T1000 (cell line): Measurements from ENCODE around the gene PLXND1.
"Not testable (repeated sequence)": the region's sequence is repeated elsewhere in the genome, so short reads cannot be mapped to it uniquely, and the experiment has no call there.

Experiments used
- DNase-seq: peaks from one replicate; lab custom pipeline; 2025; ENCODE audit warnings: mixed read lengths; lab: John Stamatoyannopoulos, UW

The PLXND1 gene

DNA sequence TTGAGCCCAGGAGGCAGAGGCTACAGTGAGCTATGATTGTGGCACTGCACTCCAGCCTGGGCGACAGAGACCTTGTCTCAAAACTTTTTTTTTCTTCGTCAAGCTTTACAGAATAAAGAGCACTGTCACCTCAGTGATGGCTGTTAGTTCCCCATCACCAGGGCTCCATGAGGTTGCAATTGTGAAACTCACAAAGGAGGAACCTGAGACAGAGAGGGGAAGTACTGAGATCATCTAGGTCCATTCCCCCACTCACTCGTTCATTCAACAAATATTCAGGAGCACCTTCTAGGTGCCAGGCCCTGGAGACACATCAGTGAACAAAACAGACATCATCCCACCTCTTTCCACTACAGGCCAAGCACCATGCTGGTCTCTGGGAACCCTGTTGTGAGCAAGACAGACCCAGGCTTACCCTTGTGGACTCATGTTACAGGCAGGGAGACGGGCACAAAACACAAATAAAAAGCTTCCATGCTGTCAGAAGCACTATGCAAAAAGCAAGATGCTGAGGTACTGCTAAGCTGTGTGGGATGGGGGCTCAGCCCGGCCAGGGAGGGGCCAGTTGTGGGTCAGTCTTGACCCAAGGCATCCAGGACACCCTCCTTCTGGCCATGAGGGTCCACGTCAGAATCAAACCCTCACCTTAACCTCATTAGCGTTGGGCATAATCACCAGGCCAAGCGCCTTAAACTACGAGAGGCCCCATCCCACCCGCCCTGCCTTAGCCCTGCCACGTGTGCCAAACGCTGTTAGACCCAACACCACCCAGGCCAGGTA, 80.2 kb downstream of the PLXND1 start:
- no peak for DNase-seq

DNA sequence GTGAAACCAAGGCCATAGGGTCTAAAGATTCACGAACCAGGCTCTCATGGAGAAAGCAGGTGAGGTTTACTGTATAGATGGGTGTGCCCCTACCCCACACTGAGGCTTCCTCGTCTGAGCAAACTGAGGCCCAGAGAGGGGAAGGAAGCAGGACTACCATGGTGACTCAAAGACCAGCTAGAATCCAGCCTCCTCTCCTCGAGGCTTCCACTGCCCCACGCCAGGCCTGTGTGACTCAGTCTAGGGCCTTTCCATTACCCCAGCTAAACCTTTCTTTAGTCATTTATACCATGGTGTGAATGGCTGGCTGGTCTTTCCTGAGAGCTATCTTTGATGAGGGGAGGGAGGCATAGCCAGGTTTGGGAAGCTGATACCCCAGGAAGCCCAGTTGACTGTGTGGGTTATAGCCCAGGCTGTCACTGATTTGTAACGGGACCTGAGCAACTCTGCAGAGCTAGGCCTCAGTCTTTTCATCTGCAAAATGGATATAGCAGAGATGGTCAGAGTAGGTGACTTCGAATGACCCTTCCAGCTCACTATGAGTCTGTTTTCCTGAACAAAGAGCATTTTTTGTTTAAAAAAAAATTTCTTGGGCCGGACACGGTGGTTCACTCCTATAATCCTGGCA, 81.0 kb downstream of the PLXND1 start:
- DNase-seq = no peak

DNA sequence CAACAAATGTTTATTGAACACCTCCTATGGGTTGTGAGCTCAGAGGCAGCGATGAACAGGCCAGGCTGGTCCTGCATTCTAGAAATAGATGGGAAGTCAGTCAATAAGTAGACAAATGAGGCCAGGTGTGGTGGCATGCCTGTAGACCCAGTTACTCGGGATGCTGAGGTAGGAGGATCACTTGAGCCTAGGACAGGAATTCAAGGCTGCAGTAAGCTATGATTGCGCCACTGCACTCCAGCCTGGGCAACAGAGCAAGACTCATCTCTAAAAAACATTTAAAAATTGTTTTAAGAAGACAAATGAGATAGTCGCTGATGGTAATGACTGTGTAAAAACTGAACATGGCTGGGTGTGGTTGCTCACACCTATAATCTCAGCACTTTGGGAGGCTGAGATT, 82.4 kb downstream of the PLXND1 start:
- no peak for DNase-seq

DNA sequence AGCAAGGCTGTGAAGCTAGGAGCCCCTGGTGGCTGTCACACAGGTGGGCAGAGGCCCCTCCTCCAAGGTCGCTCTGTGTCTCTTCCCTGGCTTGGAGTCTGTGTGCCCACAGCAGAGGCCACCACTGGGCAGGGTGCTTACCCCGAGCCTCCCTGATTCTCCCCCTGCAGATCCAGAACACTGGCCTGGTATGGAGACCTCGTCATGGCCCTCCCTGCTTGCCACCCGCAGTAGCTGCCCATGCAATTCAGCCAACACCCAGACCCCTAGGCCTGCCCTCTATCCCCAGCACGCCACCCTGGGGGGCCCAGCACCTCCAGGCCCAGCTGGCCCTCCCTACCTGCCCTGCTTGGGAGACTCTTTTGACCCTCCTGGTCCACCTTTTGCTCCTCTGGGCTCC, 83.5 kb downstream of the PLXND1 start:
- DNase-seq = no peak

DNA sequence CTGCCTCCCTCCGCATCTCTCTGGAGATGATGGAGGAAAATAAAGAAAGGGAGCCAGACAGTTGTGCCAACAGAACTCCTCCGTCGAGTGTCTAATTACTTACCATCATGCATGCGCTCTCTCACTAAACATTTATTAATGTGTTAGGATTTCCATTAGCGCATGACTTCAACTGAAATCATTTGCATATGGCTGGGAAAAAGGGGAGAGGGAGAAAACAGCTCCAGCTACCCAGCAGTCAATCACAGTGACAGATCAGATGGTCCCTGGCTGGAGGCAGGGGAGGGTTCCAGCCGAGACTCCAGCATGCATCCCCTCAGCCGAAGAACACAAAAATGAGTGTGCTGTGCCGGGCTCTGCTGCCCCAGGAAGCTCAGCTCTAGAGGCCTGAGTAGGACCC, 84.9 kb downstream of the PLXND1 start:
- no peak for DNase-seq

DNA sequence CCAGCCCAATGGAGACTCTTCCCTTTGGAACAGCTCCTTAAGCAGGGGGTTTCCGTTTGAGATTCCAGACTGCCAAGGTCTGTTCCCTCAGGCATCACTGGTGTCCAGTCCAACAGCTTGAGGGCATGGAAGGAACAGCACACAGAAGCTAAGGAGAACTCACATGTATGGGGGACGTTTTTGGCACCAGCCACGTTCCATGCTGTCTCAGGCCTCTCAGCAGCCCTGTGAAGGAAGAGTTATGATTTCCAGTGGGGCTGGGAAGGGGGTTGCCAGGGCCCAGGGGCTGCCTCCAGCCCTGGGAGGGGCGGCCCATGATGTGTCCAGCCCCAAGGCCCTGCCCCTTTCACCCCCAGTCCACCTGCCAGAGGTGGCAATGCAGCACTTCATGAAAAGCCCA, 85.5 kb downstream of the PLXND1 start:
- peak; percentile 12 for DNase-seq

DNA sequence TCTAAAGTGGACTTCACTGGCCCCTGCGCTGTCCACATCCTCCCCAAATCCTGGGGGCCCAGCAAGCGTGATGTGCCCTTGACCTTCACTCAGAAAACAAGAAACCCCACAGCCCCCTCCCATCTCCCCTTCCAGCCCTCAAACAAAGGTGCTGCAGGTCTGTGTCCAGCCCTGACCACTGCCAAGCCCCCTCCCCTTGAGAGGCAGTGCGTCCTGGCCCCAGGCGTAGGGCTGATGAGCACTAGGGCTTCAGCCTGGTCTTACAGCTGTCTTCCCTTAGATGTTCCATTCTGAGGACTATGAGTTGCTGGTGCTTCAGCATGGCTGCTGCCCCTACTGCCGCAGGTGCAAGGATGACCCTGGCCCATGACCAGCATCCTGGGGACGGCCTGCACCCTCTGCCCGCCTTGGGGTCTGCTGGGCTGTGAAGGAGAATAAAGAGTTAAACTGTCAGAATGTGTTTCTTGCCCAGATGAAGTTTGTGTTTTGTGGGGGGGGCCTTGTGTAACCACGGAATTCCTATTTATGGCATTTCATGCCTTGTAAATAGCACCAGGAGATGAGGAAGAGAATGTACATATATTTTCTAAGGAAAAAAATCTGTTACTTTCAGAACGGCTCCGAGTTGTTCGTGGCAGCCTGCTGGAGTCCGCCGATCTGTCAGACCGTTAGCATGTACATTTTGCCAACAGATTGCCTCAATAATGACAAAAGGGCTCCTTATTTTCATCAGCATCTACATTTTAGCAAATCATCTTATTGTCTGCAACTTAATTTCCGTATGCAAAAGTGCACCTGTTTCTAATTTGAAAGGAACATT, 86.4 kb downstream of the PLXND1 start:
- DNase-seq = no peak

DNA sequence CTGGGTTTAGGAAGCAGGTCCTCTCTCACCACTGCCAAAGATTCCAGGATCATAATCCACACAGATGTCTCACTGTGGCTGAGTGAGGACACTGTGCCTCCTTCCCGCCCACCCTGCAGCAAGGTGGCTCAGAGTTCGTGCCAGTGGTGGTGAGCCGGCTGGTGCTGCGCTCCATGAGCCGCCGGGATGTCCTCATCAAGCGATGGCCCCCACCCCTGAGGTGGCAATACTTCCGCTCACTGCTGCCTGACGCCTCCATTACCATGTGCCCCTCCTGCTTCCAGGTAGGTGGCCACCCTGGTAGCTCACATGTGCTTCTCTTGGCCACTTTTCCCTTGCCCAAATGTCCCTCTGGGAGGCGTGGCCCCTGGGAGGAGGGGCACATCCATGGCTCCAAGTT, 87.0 kb downstream of the PLXND1 start:
- DNase-seq = no peak

DNA sequence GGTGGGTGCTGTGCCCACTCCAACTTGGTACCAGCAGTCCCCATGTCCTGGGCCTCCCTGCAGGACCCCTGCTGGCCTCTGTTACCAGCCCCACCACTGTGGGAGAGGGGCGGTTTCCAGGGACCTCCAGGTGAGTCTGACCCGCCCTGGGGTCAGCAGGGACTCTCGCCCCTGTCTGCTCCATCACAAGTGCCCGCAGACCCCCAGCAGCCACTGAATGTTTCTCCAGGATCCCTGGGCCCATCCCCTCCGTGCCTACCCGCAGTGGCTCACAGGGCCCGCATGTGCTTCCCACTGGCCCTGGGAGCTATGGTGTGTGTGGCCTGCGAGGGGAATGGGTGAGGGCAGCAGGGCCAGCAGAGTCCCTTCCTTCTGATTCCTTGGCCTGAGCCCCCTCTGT, 87.9 kb downstream of the PLXND1 start:
- DNase-seq = no peak

DNA sequence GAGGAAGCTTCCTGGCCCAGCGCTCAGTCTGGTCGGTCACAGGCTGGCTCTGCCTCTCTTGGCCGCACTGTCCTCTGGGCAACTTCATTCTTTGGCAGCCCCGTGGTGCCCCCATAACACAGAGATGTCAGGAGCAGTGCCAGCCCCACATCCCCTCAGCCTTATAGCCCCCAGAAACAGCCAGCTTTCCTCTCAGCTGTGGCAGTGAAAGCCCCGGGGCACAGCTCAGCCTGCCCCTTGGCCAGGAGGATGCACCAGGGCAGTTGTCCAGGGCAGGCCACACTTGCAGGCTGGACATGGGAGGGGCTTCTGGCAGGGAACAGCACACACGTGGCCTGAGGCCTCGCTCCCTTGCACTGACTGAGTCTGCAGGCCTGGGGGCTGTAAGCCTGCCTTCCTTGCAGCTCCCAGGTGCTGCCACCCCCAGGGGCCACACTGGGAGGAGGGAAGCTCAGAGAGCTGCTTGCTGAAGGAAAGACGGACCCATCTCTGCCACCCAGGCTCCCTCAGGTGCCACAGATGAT, 88.4 kb downstream of the PLXND1 start:
- DNase-seq = no peak

DNA sequence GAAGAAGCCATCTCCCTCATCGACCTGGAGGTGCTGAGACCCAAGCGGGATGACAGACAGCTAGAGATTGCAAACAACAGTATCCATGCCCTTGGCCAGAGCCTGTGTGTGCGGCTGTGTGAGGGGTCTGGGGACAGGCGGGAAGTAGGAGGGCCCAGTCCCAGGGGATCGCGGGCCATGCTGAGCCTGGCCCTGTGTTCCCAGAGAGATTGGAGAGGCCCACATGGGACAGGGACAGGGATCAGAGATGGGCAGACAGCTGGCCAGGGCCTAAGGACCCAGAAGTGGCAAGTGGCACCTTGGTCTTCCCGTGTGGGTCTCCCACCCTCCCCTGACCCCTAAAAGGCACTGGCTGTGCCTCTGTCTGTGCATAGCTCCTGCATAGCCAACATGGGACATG, 89.0 kb downstream of the PLXND1 start:
- DNase-seq = no peak

DNA sequence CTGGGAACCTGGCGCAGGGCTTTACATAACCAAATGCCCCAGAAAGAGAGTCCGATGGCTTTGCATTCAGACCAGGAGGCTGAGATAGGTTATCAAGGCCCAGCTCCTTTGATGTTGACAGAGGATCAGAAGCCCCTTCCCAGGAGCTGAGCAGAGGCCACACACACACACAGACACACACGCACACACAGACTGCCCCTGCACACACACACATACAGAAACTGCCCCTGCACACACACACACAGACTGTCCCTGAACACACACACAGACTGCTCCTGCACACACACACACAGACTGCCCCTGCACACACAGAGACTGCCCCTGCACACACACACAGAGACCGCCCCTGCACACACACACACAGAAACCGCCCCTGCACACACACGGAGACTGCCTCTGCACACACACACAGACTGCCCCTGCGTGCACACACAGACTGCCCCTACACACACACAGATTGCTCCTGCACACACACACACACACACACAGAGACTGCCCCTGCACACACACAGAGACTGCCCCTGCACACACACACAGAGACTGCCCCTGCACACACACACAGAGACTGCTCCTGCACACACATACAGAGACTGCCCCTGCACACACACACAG, 90.5 kb downstream of the PLXND1 start:
- not testable (repeated sequence) for DNase-seq

DNA sequence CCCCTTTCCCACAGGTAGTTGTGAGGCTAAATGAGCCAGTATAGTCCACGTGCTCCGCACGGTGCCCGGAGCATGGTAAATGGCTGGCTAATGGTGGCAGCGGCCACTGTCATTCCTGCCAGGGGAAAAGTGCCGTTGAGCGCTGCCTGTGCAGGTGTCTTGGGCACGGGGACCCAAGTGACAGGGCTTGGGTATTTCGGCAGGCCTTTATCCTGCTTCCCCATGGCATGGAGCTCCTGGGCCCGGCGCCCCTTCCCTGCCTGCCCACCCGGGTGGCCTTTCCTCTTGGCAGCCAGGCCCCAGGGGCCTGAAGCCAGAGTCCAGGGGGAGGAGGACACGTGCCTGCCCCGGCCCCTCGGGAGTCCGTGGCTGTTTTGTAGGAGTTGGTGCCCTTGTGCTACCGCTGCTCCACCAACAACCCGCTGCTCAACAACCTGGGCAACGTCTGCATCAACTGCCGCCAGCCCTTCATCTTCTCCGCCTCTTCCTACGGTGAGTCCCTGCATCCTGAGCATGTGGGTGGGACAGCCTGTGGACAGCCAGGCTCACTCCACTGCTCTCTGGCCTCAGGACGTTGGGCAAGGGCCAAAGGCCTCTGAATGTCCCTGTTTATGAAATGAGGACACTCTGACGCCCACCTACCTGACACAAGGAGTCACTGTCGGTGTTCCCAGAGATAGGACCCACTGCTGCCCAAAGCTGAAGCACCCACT, 91.2 kb downstream of the PLXND1 start:
- DNase-seq = not testable (repeated sequence)

DNA sequence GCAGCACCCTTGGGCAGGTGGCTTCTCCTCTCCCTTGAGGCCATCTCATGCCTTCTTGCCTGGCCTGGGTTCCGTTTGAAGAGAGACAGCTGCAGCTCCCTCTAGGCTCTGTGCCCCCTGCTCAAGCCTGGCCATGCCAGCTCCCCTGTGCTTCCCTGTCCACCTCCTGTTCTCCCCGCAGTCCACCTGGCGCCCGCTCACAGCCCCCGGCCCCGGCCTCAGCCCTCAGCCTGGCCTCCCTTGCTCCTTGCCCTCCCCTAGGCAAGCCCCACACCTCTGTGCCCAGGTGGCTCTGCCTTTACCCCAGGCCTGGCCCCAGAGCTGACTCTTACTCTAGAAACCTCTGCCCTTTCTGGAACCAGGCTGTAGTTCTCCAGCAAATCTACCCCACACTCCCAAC, 91.9 kb downstream of the PLXND1 start:
- DNase-seq = no peak

DNA sequence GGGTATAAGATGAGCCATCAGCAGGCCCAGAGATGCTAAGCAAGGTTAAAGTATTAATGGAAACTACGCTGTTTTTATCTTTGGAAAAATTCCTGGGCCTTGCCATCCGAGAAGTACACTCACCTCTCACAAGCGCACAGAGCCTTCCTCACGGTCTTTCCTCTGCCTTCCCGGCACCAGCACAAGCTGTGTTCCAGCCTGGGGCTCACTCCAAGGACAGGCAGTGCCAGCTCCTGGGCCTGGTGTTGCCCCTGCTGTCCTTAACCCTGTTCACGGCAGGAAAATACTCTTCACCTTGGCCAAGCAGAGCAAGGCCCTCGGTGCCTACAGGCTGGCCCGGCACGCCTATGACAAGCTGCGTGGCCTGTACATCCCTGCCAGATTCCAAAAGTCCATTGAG, 92.4 kb downstream of the PLXND1 start:
- no peak for DNase-seq

DNA sequence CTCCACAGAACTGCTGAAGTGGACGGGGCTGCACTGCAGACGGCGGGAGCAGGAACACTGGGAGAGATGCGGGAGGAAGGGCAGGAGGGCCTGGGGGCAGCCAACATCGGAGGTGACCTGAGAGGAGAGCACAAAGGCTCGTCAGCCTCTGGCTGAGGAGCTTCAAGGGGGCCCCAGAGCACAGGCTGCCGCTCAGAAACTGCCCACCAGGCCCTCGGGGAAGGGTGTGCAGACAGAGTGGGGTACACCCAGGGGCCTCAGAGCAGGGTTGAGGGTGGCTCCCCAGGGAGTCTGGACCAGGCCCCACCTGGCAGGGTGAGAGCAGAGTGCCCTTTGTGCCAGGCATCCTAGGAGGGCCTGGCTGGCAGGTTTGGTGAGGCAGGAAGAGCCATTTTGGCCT, 92.8 kb downstream of the PLXND1 start:
- no peak for DNase-seq

DNA sequence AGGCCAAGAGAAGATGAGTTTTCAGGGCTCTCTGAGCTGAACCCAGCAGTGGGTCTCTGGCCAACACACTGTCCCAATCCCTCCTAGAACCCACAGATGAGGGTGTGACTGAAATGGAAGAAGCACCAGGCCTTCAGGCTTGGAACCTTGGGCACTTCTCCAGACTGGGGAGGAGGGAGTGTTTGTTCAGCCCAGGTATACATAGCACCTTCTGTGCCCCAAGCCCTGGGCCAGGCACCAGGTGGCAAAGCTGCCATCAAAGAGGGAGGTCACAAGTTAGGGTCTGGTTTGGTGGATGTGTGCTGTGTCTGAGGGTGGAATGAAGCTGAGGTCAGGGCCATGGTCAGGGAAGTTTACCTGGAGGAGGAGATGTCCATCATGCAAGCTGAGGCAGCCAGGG, 93.9 kb downstream of the PLXND1 start:
- DNase-seq = no peak

DNA sequence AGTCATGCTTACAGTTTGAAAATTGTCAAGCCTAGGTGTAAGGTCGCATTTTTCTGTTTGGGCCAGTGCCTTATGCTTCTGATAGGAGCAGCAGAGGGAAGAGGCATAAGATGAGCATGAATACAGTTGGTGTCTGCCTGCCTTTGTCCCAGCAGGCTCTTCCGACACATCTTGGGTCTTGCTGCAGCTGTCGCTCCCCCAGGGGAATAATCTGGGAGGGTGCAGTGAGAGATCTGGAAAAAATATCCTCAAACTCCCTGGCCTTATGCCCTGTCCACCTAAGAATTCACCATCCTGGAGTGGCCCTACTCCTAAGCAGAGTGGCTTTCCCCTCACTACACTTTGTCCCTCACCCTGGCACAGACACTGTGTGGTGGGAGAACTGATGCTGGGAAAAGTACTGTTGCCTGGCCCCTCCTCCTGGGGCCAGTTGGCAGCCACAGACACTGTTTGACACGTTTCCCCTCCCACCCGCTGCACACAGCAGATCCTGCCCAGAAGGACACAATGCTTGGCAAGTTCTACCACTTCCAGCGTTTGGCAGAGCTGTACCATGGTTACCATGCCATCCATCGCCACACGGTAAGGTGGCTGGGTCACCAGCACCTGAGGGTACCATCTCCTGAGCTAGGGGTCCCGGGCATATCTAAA, 99.2 kb downstream of the PLXND1 start:
- DNase-seq = no peak

DNA sequence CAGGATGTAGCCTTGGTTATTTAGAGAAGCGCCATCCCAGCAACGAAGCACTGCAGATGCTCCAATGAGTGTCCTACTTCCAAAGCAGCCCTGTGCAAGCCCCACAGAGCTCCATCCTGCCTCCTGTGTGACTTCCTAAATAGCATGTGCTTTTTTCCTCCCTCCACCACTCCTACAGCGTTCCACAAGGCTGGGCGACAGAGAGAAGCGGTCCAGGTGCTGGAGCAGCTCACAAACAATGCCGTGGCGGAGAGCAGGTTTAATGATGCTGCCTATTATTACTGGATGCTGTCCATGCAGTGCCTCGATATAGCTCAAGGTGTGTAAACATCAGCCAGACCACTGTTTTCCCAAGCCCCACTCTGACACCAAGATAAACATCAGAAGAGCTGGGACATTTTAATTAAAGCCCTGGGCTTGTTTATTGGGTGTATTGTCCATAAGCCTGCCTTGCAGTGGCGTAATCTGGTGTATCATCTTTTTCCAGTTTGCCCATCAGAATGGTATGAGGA, 100.2 kb downstream of the PLXND1 start:
- DNase-seq = no peak

DNA sequence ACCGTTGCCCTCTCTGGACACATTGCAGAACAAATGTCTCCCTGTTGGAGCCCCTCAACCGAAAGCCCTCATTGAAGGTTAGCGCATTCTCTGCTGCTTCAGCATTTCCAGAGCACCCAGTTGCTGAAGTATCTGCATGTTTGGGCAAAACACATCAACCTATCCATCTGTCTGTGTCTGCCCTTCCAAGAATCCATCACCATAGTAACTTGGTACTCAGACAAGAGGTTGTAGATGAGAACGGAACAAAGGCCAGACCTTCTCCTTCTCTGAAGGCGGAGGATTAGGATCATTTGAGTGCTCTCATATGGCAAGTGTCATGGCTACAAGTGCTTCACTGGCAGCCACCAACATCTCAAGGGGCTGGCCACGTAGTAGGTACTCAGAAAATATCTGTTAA, 101.1 kb downstream of the PLXND1 start:
- no peak for DNase-seq
